Vagina (tissue), 2 donors: Measurements from ENCODE around the gene CNEP1R1. TPM values are rescaled to one million over a fixed set of nuclear protein-coding genes. Genes with fewer than 3 reads are reported as not detected.

ENCODE experiments used
- DNase-seq, 2 donors: peaks; one replicate each; pipeline ENCODE4 v3.0.0-alpha.2; 2017; ENCODE audit errors: extremely low spot score in 2 of 2
- H3K27ac ChIP-seq: fragments of 200-600 bp; sonication (generic); one replicate; pipeline ENCODE4 v1.5.1; 2019
- H3K27me3 ChIP-seq: fragments of 200-600 bp; sonication (generic); one replicate; pipeline ENCODE4 v1.5.1; 2019
- H3K36me3 ChIP-seq, 2 donors: fragments of 200-600 bp; sonication (generic); one replicate each; pipeline ENCODE4 v1.5.1; 2017 to 2019
- H3K4me1 ChIP-seq: fragments of 200-600 bp; sonication (generic); one replicate; pipeline ENCODE4 v1.5.1; 2019
- H3K4me3 ChIP-seq, 2 donors: fragments of 200-600 bp; sonication (generic); 1 replicate in 1 of 2; 2 replicates in 1 of 2; pipeline ENCODE4 v1.5.1; 2016 to 2019
- H3K9me3 ChIP-seq: fragments of 200-600 bp; sonication (generic); one replicate; pipeline ENCODE4 v1.5.1; 2019
- CTCF ChIP-seq, 3 experiments: fragments of 450-650 bp in 2 of 3; fragments of 200-600 bp in 1 of 3; sonication (generic) in 1 of 3; IDR thresholded peaks; one replicate each; pipeline ENCODE4 v1.5.1; 2017 to 2019; ENCODE audit warnings: antibody characterized with exemption in 3 of 3, mild to moderate bottlenecking in 2 of 3, moderate library complexity in 2 of 3
- POLR2A ChIP-seq, 2 donors: fragments of 450-650 bp; IDR thresholded peaks; one replicate each; pipeline ENCODE4 v1.6.1; 2017; ENCODE audit warnings: antibody characterized with exemption in 2 of 2, mild to moderate bottlenecking in 2 of 2, moderate library complexity in 2 of 2
- POLR2AphosphoS5 ChIP-seq, 2 donors: sonication (generic); formaldehyde crosslinking; IDR thresholded peaks; one replicate each; pipeline ENCODE4 v1.9.0; 2017; ENCODE audit warnings: antibody characterized with exemption in 2 of 2, mild to moderate bottlenecking in 2 of 2, low read depth in 1 of 2; ENCODE audit not compliant: insufficient read depth in 1 of 2
- intact Hi-C: fragments of 100-400 bp; cut with DNase I; formaldehyde crosslinking; loops from one replicate; pipeline ENCODE4 v1.15.1; 2023
- total RNA-seq: library from RNA; depleted of rRNA; stranded (reverse); fragments of >200 nt; gene quantifications from one replicate; pipeline ENCODE4 v1.2.3, GENCODE V29; 2016

CNEP1R1 gene
- total RNA-seq, 1 donor from 2014 or later: 20.4 TPM

- Histone ChIP-seq H3K27ac (no peak overlapping the region), H3K4me3 (peak overlapping the region in 1 of 2 donors; percentile 77), H3K9me3 (no peaks in the 10 kb centered on the region), H3K27me3 (no peaks in the 10 kb centered on the region), H3K36me3 (peaks cover 0 to 17% of the 10 kb centered on the region in 2 donors), H3K4me1 (peaks cover 18% of the 10 kb centered on the region)
- no peak for DNase-seq
- intact Hi-C loops: no loop called here
- peak in 1 of 3 experiments; percentile 15 for TF ChIP-seq CTCF (IDR thresholded peaks at IDR 0.05)
- no peak for TF ChIP-seq POLR2AphosphoS5 (IDR thresholded peaks at IDR 0.05; ENCODE audit: insufficient read depth in 1 of 2, low read depth in 1 of 2)
- TF ChIP-seq POLR2A (IDR thresholded peaks at IDR 0.05): no peak
Observed at GRCh38 chr16:50067290-50067853, 42.3 kb downstream of the CNEP1R1 start.

GRCh38 chr16:50068550-50068949, 43.5 kb downstream of the CNEP1R1 start:
- Histone ChIP-seq H3K27ac (no peak overlapping the region), H3K9me3 (no peaks in the 10 kb centered on the region), H3K4me1 (peaks cover 18% of the 10 kb centered on the region), H3K36me3 (peaks cover 0 to 17% of the 10 kb centered on the region in 2 donors), H3K27me3 (no peaks in the 10 kb centered on the region), H3K4me3 (no peak overlapping the region)
- TF ChIP-seq POLR2A (IDR thresholded peaks at IDR 0.05) (no peak), CTCF (IDR thresholded peaks at IDR 0.05) (no peak), POLR2AphosphoS5 (IDR thresholded peaks at IDR 0.05; ENCODE audit: insufficient read depth in 1 of 2, low read depth in 1 of 2) (no peak)
- no peak for DNase-seq
- intact Hi-C loops: no loop called here

GRCh38 chr16:50069060-50069459, 44.0 kb downstream of the CNEP1R1 start:
- TF ChIP-seq POLR2A (IDR thresholded peaks at IDR 0.05): no peak
- no peak for TF ChIP-seq CTCF (IDR thresholded peaks at IDR 0.05)
- TF ChIP-seq POLR2AphosphoS5 (IDR thresholded peaks at IDR 0.05; ENCODE audit: insufficient read depth in 1 of 2, low read depth in 1 of 2): no peak
- Histone ChIP-seq H3K4me1 (peaks cover 18% of the 10 kb centered on the region), H3K36me3 (peaks cover 0 to 17% of the 10 kb centered on the region in 2 donors), H3K4me3 (no peak overlapping the region), H3K27ac (no peak overlapping the region), H3K27me3 (no peaks in the 10 kb centered on the region), H3K9me3 (no peaks in the 10 kb centered on the region)
- no peak for DNase-seq
- intact Hi-C loops: no loop called here

- peaks cover 18% of the 10 kb centered on the region for H3K4me1 ChIP-seq
- no peak for DNase-seq
- no peak overlapping the region for H3K4me3 ChIP-seq
- H3K27ac ChIP-seq: no peak overlapping the region
- TF ChIP-seq POLR2A (IDR thresholded peaks at IDR 0.05) (no peak), CTCF (IDR thresholded peaks at IDR 0.05) (no peak), POLR2AphosphoS5 (IDR thresholded peaks at IDR 0.05; ENCODE audit: insufficient read depth in 1 of 2, low read depth in 1 of 2) (no peak)
- intact Hi-C loops: no loop called here
- no peaks in the 10 kb centered on the region for H3K9me3 ChIP-seq
- peaks cover 0 to 17% of the 10 kb centered on the region in 2 donors for H3K36me3 ChIP-seq
- no peaks in the 10 kb centered on the region for H3K27me3 ChIP-seq
Observed at GRCh38 chr16:50071075-50071671, 46.1 kb downstream of the CNEP1R1 start.

GRCh38 chr16:50072730-50073129, 47.7 kb downstream of the CNEP1R1 start:
- H3K27me3 ChIP-seq: no peaks in the 10 kb centered on the region
- no peaks in the 10 kb centered on the region for H3K9me3 ChIP-seq
- H3K4me3 ChIP-seq: no peak overlapping the region
- no peak for TF ChIP-seq POLR2A (IDR thresholded peaks at IDR 0.05)
- no peak for TF ChIP-seq CTCF (IDR thresholded peaks at IDR 0.05)
- no peak for TF ChIP-seq POLR2AphosphoS5 (IDR thresholded peaks at IDR 0.05; ENCODE audit: insufficient read depth in 1 of 2, low read depth in 1 of 2)
- H3K36me3 ChIP-seq: peaks cover 0 to 17% of the 10 kb centered on the region in 2 donors
- intact Hi-C loops: no loop called here
- H3K4me1 ChIP-seq: peaks cover 4% of the 10 kb centered on the region
- no peak overlapping the region for H3K27ac ChIP-seq
- DNase-seq: no peak
